ENCODE results near the gene NCKAP5.

Gene NCKAP5

GRCh38 chr2:133316557-133316956 lies 251.7 kb downstream of the NCKAP5 start:
- Histone ChIP-seq H3K79me2 (ENCODE audit: insufficient read depth, low read length) (no peaks in the 10 kb centered on the region), H3K9me3 (ENCODE audit: low read length) (no peaks in the 10 kb centered on the region), H4K20me1 (ENCODE audit: insufficient read depth, low read length) (no peaks in the 10 kb centered on the region), H3K4me1 (ENCODE audit: insufficient read depth, low read length, severe bottlenecking) (no peaks in the 10 kb centered on the region), H3K9me2 (ENCODE audit: low read depth, low read length) (no peaks in the 10 kb centered on the region), H3K4me3 (ENCODE audit: low read depth, low read length, poor library complexity, severe bottlenecking) (no peak overlapping the region), H3K4me2 (ENCODE audit: low read length) (no peak overlapping the region), H2AFZ (ENCODE audit: low read length) (no peak overlapping the region), H3K27me3 (ENCODE audit: insufficient read depth, low read length) (no peaks in the 10 kb centered on the region; the same call in 1 of the 2 replicates), H3F3A (ENCODE audit: insufficient read depth, low read length) (no peaks in the 10 kb centered on the region), H3K27ac (ENCODE audit: low read depth, low read length, poor library complexity, severe bottlenecking) (no peak overlapping the region), H3K36me3 (ENCODE audit: insufficient read depth, low read length) (no peaks in the 10 kb centered on the region), H3K9ac (ENCODE audit: low read length) (no peak overlapping the region)
- no peak for TF ChIP-seq EZH2 (IDR thresholded peaks at IDR 0.05; ENCODE audit: borderline replicate concordance, low read length)
- TF ChIP-seq CTCF (IDR thresholded peaks at IDR 0.05; ENCODE audit: low read length), result no peak

GRCh38 chr2:133315280-133315679 lies 253.0 kb downstream of the NCKAP5 start:
- no peak for TF ChIP-seq CTCF (IDR thresholded peaks at IDR 0.05; ENCODE audit: low read length)
- TF ChIP-seq EZH2 (IDR thresholded peaks at IDR 0.05; ENCODE audit: borderline replicate concordance, low read length), result no peak
- H3K4me2 ChIP-seq (ENCODE audit: low read length), result no peak overlapping the region
- H3K9me2 ChIP-seq (ENCODE audit: low read depth, low read length), result no peaks in the 10 kb centered on the region
- H3F3A ChIP-seq (ENCODE audit: insufficient read depth, low read length), result no peaks in the 10 kb centered on the region
- H3K27me3 ChIP-seq (ENCODE audit: insufficient read depth, low read length), result no peaks in the 10 kb centered on the region; the same call in 1 of the 2 replicates
- H4K20me1 ChIP-seq (ENCODE audit: insufficient read depth, low read length), result no peaks in the 10 kb centered on the region
- H3K9me3 ChIP-seq (ENCODE audit: low read length), result no peaks in the 10 kb centered on the region
- H3K79me2 ChIP-seq (ENCODE audit: insufficient read depth, low read length), result no peaks in the 10 kb centered on the region
- no peaks in the 10 kb centered on the region for H3K36me3 ChIP-seq (ENCODE audit: insufficient read depth, low read length)
- H3K27ac ChIP-seq (ENCODE audit: low read depth, low read length, poor library complexity, severe bottlenecking), result no peak overlapping the region
- no peak overlapping the region for H3K9ac ChIP-seq (ENCODE audit: low read length)
- H2AFZ ChIP-seq (ENCODE audit: low read length), result no peak overlapping the region
- no peaks in the 10 kb centered on the region for H3K4me1 ChIP-seq (ENCODE audit: insufficient read depth, low read length, severe bottlenecking)
- H3K4me3 ChIP-seq (ENCODE audit: low read depth, low read length, poor library complexity, severe bottlenecking), result no peak overlapping the region

GRCh38 chr2:133314795-133315194 lies 253.5 kb downstream of the NCKAP5 start:
- H3K9ac ChIP-seq (ENCODE audit: low read length), result no peak overlapping the region
- H3K4me3 ChIP-seq (ENCODE audit: low read depth, low read length, poor library complexity, severe bottlenecking), result no peak overlapping the region
- TF ChIP-seq CTCF (IDR thresholded peaks at IDR 0.05; ENCODE audit: low read length), result no peak
- no peak for TF ChIP-seq EZH2 (IDR thresholded peaks at IDR 0.05; ENCODE audit: borderline replicate concordance, low read length)
- no peak overlapping the region for H3K27ac ChIP-seq (ENCODE audit: low read depth, low read length, poor library complexity, severe bottlenecking)
- H3F3A ChIP-seq (ENCODE audit: insufficient read depth, low read length), result no peaks in the 10 kb centered on the region
- H3K4me2 ChIP-seq (ENCODE audit: low read length), result no peak overlapping the region
- H3K9me3 ChIP-seq (ENCODE audit: low read length), result no peaks in the 10 kb centered on the region
- H2AFZ ChIP-seq (ENCODE audit: low read length), result no peak overlapping the region
- H3K4me1 ChIP-seq (ENCODE audit: insufficient read depth, low read length, severe bottlenecking), result no peaks in the 10 kb centered on the region
- no peaks in the 10 kb centered on the region for H3K9me2 ChIP-seq (ENCODE audit: low read depth, low read length)
- no peaks in the 10 kb centered on the region for H4K20me1 ChIP-seq (ENCODE audit: insufficient read depth, low read length)
- no peaks in the 10 kb centered on the region; the same call in 1 of the 2 replicates for H3K27me3 ChIP-seq (ENCODE audit: insufficient read depth, low read length)
- H3K36me3 ChIP-seq (ENCODE audit: insufficient read depth, low read length), result no peaks in the 10 kb centered on the region
- no peaks in the 10 kb centered on the region for H3K79me2 ChIP-seq (ENCODE audit: insufficient read depth, low read length)
